ENCODE data around the gene SAP30L. TPM values are rescaled to one million over a fixed set of nuclear protein-coding genes. Genes with fewer than 3 reads are reported as not detected.

The SAP30L gene
- polyA plus RNA-seq, 3 donors, result 45.2 to 54.2 (median 48.0) TPM

DNA sequence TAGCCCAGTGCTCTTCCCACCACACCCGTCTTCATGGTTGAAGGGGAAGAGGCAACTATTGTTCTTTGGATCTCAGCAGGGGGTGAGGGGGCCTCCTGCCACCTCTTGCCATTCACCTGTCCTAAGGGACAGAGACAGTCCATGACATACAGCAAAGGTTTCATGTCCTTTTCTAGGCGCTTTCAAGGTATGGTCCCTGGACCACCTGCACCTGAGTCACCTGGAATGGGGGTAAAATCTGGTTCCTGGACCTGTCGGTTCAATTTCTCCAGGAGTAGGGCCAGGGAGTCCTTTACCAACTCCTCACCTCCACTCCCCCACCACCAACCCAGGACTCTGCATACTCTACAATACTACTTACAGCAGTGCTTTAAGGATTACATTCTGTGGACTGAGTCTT lies 33.5 kb upstream of the SAP30L start:
- DNase-seq, result no peak

DNA sequence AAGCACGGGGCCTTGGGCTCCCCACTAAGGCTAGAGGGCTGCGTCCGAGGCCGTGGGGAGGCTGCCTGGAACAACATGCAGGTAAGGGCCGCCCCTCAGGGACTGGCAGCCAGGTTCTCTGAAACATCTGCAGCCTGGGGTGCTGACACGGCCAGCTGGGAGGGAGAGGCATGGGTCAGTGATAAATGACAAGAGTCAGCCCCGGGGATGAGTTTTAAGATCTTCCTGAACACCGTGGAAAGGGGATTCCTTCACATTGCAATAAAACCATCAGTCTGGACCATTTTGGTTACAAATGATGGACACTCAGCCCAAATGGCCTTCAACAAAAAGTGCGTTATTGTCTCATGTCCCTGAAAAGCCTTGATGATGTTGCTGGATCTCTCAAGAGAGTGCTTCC lies 32.9 kb upstream of the SAP30L start:
- no peak for DNase-seq

DNA sequence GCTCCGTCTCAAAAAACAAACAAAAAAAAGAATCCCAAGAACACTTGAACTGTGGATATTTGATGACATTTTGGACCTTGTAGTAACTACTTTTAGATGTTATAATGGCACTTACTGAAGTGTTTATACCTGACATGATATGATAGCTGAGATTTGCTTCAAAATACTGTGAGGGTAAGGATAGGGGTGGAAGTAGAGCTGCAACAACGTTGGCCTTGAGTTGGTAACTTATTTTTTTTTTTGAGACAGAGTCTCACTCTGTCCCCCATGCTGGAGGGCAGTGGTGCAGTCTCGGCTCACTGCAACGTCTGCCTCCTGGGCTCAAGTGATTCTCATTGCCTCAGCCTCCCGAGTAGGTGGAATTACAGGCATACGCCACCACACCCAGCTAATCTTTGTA lies 30.7 kb upstream of the SAP30L start:
- no peak for DNase-seq

DNA sequence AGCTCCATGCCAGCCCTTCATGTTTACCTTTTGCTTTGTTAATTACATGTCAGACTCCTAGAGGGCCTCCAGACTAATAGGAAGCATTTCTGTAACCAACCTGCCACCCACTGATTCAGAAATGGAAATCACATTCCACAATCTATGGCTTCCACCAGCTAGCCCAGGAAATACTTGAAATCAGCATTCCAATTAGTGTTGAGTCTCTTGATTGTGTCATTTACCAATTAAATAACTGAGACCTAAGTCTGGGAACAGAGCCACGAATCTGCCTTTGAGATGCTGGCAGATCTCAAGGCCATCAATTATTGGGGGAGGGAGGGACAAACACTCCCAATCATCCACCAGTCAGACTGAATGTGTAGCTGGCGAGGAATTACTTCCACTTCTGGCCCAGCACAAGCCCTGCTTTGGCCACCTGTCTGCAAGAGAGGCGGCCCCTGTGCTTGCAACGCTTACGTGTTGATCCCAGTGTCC lies 27.4 kb upstream of the SAP30L start:
- DNase-seq, result no peak

DNA sequence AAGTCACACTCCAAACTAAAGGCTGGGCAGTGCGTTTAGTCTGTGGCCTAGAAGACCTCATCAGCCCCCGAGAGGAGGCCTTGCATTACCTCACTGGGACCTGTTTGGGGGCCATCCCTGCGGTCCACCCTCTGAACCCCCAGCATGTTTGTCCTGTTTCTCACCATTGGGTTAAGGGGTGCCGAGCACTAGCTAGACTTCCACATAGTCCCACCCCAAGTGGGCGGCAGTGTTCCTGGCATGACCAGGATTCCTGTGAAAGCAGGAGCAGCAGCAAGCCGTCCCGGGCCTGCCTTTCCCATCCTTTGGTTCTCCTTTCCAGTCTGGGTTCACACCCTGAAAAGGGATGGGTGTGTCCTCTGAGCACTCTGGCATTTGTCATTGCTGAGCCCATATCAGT lies 26.6 kb upstream of the SAP30L start:
- no peak for DNase-seq

DNA sequence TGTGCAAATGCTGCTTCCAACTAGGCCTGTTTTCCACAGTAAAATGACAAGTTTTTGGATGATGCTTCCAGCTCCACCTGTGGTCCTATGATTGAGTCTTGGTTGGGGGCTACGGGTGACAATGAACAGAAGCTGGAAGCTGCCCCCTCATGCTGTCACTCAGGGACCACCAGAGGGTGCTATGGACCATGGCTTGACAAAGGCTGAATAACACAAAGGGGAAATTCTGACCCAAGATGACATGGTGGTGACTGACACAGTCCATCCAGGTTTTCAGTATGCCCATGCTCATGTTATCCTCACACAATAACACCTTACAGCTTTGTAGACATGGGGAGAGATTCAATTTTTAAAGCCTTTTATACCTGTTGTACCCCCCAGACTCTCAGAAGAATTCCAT lies 23.9 kb upstream of the SAP30L start:
- no peak for DNase-seq

DNA sequence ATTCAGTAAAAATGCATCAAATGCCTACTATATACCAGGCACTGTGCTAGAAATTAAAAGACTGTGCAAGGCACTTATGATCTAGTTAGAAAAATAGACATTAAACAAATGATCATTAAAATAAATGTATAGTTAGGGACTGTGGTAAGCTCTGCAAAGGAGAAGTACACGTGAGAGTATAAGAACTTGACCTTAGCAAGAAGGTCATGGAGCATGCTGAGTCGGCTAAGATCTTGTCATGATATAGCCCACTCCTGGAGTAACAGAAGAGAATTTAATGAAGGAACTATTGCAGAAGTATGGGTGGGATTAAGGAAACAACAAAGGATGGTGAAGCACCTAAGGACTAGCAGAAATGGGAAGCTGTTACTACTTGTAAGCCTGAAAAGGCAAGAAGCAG lies 23.5 kb upstream of the SAP30L start:
- no peak for DNase-seq

DNA sequence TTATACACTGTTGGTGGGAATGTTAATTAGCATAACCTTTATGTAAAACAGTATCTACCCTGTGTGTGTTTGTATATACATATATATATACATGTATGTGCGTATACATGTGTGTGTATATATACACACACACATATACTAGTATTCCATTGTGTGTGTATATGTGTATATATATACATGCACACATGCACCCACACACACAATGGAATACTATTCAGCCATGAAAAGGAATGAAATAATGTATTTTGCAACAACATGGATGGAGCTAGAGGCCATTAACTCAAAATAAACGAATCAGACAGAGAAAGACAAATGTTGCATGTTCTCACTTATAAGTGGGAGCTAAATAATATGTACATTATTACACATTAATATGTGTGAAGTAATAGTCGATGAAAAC lies 17.6 kb upstream of the SAP30L start:
- no peak for DNase-seq

DNA sequence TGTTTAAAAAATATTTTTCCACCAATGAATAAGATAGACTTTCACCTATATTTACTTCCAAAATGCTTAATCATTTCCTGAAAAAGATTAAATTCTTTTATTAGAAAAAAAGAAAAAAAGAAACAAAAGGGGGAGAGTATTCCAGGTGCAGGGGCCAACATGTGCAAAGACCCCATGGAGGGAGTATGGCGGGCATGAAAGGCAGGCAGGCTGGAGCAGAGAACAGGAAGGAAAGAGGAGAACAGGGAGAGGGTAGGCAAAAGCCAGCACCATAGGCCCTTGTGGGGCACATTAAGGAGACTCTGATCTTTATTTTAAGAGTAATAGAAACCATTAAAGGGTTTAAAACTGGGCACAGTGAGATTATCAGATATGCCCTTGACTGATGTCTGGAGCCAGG lies 16.5 kb upstream of the SAP30L start:
- DNase-seq, result no peak

DNA sequence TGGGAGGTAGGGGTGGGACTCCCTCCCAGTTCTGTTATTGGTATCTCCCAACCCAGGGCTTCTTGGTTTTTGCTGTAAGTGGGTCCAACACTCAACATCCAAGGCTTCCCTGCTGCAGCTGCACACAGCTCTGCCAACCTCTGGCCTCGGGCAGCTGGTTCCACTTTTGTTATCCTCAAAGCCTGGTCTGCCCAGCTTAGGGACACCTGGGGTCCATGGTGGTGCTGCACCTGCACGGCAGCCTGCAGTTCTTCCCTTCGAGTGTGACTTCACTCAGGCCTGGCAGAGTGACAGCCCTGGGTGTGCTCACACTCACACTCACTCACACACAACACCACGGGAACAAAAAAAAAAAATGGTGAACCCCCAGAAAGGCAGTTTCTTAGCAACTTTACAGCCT lies 15.3 kb upstream of the SAP30L start:
- no peak for DNase-seq

DNA sequence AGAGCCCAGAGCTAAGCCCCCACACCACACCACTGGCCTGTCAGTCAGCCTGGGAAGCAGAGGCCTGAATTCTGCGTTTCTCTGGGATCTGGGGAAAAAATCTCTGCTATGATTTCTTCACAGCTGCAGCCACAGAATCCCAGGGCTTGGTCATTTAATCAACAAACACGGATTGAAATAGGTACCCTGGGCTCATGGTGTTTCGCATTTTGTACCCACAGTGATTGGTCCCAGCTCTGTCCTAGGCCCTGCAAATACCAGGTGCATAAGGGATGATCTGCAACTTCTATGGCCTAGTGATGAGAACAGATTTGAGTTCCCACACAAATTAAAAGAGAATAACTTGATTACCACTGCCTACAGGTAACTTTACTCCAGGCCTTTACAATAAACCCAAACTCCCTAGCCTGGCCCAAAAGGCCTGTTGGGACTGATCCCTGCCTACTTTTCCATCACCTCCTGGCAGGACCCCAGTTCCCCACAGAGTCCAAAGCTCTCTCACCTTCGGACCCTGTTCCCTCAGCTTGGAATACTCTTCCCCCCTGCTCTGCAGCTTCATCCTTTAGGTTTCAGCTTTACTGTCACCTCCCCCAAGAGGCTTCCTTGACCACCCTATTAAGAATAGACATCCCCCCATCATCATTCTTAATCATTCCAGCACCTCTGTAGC lies 14.7 kb upstream of the SAP30L start:
- DNase-seq, result no peak

DNA sequence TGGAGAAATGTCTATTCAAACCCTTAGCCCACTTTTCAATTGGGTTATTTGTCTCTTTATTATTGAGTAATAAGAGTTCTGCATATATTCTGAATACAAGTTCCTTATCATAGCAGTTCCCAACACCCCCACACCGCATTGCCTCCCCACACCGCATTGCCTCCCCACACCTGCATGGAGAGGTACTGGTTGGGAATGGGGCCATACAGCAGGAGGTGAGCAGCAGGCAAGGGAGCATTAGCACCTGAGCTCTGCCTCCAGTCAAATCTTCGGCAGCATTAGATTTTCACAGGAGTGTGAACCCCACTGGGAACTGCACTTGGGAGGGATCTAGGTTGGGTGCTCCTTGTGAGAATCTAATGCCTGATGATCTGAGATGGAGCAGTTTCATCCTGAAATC lies 10.6 kb upstream of the SAP30L start:
- no peak for DNase-seq

DNA sequence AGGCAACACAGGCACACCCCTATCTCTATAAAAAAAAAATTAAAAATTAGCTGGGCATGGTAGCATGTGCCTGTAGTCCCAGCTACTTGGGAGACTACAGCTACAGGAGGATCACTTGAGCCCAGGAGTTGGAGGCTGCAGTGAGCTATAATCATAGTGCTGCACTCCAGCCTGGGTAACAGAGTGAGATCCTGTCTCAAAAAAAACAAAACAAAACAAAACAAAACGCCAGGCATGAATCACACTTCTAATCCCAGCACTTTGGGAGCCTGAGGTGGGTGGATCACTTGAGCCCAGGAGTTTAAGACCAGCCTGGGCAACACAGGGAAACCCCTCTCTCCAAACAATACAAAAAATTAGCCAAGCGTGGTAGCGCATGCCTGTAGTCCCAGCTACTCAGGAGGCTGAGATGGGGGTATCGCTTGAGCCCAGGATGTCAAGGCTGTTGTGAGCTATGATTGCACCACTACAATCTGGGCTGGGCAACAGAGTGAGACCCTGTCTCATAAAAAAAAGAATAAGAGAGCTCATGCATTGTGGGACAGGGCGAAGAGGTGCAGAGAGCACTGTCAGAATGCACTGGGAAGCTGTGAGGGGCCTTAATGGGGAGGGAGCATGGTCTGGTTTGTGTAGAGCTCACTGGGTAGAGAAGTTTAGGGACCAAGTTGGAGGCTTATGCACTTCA lies 8.4 kb upstream of the SAP30L start:
- DNase-seq, result no peak

DNA sequence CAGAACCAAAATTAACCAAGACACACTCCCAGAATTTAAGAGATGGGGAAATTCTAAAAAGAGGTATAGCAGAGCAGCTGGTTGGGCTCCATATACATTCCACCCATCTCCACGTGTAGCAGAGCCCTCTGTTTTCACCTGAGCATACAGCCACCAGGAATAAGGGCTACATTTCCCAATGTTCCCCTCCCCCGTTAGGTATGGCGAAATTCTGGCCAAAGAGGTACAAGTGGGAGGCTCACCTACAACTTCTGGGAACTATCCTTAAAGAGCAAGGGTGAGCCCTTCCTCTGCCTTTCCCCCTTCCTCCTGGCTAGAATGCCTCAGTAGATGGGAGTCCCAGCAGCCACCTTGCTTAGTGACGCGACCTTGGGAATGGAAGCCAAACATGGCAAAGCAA lies 5.3 kb upstream of the SAP30L start:
- DNase-seq, result no peak

DNA sequence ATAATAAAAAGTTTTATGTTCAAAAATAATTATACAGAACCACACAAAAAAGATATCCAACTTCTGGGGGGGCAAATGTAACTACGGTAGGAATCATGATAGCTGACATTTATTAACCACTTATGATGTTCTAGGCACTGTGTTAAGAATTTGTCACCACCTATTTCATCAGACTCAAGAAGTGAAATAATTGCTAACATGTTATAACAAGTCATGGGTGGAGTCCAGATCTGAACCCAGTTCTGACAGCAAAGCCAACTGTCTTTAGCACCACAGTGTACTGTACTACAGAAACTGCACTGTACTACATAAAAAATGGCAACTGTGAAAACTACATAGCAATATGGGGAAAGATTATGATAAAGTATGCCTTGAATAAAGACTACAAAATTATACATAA lies 3.0 kb upstream of the SAP30L start:
- DNase-seq, result no peak

DNA sequence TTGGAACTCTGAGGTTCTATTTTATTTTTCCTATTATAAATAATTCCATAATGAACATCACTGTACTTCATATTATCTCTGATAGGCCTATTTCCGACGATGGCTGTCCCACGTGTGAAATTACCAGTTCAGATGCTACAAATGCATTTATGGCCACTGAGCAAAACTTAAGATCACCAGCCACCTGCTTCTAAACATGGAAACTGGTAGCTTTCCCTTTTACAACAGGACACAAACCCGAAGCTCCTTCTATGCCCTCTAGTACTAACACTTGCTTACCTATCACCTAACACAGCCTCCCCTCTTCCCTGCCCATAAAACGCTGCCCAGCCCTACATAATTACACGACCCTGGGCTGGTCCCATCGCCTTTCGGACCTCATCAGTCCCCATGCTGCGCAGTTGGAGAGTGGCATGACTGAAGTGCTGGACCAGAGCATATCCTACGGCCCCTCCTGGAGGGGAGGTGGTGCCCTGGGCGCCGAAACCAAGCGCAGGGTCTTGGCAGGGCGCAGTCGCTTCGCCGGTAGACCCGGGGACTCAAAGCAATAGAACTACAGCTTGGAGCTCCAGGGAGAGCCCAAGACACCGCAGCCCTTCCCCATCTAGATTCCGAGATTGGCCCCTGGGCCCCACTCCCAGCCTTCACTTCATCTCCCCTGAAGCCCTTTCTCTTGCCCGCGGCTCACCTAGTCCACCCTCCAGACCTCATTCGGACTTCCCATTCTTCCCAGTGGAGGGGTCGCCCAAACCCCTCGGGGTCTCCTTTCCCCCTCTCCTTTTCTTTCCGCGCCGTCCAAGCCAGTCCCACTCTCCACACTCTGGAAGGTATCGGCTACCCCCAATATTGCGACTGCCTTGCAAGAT lies 1.0 kb upstream of the SAP30L start:
- no peak for DNase-seq

DNA sequence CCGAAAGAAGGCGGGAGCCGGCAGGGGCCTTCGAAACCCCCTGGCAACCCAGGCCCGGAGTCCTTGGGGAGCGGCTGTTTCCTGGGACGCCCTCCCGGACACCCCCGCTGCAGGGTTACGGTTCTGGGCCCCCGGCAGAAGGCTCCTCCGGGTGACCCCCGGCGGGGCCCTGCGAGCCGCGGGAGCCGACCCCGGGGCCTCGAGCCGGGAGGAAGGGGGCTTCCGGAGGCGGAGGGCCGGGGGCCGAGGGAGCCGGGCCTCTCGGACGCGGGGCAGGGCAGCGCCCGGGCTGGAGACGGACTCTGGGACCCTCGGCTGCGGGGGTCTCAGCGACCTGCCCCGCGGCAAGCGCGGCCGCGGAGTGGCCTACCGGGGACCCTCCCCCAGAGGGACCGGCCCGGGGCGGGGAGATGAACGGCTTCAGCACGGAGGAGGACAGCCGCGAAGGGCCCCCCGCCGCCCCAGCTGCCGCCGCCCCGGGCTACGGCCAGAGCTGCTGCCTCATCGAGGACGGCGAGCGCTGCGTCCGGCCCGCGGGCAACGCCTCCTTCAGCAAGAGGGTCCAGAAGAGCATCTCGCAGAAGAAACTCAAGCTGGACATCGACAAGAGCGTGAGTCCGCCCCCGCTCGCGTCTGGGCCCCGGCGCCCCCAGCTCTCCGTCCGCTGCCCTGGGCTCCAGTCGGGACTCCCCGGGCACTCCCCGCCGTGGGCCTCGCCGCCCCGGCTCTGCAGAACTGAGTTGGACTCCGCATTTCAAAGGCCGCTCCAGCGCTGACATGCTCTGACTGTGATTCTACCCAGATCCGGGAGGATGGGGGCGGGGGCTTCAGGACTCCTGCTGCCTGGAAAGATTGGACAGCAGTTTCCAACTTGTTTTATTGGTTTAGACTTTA lies 645 bp downstream of the SAP30L start:
- DNase-seq, result peak; percentile 74

DNA sequence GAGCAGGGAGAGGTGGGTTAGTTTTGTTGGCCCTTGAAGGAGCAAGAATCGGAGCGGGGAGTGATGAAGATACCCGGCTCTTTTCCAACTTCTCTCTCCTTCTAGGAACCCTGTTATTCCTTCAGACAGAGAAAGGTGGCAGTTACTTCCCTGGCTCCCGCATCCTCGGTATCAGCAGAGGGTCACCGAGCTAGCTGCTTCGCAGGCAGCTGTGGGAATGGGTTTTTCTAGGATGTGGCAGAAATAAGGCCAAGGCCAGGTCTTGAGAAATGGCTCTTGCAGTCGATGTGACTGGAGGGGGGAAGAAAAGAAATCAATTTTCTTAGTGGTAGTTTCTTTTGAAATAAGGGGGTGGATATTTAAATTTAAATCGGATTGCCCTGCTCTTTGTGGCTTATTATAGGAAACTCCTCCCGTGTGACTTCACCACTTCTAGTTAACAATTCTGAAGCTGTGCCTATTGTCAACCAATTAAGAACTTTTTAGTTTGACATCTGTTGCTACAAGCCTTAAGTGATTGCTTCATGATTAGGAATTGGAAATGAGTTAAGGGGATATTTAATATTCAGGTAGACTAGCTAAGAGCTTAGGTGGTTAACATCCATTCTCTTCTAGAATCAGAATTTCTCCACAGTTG lies 1.4 kb downstream of the SAP30L start:
- DNase-seq, result no peak

DNA sequence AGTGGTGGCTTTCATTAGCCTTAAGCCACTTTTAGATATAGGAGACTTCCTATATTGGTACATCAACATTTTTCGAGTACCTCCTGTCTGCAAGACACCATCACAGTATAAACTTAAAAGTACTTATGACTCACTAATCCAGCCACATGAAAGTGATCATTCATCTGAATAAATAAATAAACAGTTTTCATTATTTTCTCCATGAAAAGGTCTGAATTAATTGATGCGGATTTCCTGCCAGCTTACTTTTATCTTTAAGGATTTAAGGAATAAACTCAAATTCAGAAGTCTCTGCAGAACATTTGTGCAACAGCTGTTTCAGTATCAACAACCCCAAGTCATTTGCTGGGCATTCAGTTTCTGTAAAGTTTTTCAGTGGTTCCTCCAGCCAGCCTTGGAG lies 4.0 kb downstream of the SAP30L start:
- DNase-seq, result no peak

DNA sequence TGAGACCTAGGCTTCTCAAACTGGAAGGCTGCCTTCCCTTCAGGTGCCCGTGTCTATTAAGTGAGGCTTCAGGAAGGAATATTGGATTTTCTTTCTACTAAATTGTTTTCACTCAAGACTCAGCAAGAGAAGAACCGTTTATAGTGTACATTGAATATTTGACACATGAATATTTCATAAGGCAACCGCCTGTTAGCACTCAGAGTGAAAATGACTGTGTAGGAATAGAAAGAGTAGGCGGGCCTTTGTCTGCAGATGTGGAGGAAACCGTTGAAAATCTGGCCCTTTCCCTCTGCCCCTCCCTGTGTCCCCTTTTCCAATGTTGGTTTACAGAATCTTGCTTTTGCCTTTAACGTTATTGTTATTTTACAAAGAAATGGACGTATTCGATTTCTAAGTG lies 6.2 kb downstream of the SAP30L start:
- DNase-seq, result no peak

DNA sequence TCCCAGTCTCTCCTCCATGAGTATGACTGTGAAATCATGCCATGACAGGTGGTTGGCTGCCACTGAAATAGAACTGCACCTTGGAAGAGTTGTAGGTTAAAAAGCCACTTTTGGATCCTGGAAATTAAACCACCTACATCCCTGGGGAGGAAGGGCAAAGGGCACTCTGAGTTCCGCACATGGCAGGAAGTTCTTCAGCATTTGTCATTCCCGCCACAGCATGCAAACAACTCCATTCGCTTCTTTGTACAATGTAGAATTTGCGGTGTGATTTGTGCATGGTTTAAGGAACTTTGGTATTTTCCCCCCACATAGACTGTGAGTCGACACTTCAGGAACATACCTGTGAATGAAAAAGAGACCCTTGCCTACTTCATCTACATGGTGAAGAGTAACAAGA lies 9.8 kb downstream of the SAP30L start:
- no peak for DNase-seq
